Fibroblast of skin of scalp (primary cell): ENCODE results near the gene CXorf49. TPM values are rescaled to one million over a fixed set of nuclear protein-coding genes. Genes with fewer than 3 reads are reported as not detected.
"Not testable (repeated sequence)": the region's sequence is repeated elsewhere in the genome, so short reads cannot be mapped to it uniquely, and the experiment has no call there.

Source experiments
- DNase-seq: peaks from one replicate; pipeline ENCODE4 v3.0.0-alpha.2; 2013
- polyA plus RNA-seq, 2 experiments: library from polyadenylated mRNA; unstranded; fragments of 120-200 nt; gene quantifications; one replicate each; pipeline ENCODE4 v1.2.1, GENCODE V29; 2013; ENCODE audit not compliant: insufficient read length in 2 of 2

CXorf49 gene
- not detected for polyA plus RNA-seq (2013, experiment 1 of 2; ENCODE audit: insufficient read length)
- polyA plus RNA-seq (2013, experiment 2 of 2; ENCODE audit: insufficient read length): not detected

- DNase-seq: not testable (repeated sequence)
These were observed at the start of gene CXorf49 for GRCh38 chrX:71718185-71718584. Gene CXorf49, minus strand, starts transcription at chrX:71718285. Its CDS starts 134 bp downstream, at chrX:71718151.

DNA sequence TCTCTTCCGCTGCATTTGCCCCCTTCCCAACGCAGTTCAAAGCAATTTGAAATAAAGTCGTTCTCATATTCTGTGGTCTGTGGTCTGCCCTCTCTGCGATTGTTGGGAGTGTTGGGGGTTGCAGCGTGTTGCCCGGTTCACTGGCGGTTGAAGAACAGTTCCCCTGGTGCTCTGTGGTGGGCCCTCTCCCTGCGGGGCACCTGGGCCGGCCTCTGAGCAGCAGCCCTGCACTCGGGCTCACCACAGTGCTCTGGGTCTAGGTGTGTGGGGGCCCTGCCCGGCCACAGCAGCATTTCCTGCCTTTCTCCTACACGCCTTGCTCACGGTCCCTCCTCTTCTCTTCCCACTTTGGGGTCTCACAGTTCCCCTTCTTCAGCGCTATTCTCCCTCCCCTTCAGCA, 49.0 kb upstream of the CXorf49 start:
- DNase-seq: not testable (repeated sequence)

DNA sequence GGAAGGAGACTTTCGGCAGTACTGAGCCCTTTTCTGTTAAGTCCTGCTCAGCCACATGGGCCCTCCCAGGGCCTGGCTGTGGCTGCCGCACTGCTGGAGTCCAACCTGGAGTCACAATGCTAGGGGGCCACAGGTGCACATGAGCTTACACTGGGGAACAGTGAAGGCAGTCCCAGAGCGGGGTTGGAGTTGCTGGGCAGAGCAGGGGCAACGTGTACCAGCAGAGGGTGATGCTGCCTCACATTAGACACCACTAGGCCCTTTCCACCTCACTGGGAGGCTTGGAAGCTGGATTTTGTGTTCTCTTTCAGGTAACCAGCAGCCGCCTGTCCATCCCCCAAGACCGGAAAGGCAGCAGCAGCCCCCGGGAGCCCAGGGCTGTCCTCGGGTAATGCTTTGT, 47.5 kb upstream of the CXorf49 start:
- not testable (repeated sequence) for DNase-seq

- DNase-seq: not testable (repeated sequence)
These were observed 46.7 kb upstream of the CXorf49 start for GRCh38 chrX:71764832-71765231.

DNA sequence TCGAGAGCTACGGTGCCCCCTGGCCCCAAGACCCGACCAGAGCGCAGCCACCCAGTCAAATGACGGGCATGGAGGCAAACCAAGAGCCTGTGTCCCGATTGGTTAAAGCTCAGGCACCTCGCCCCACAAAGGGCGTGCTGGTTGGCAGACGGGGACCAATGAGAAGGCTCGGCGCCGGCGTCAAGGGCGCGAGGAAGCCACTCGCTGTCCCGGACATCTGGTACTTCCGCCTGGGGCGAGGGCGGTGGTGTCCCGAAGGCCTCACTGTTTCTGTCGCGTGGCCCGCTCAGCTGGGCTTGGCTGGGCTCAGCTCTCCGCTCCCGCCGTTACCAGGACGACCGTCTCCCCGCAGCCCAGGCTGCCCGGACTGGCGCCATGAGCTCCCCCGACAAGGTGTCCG, 45.0 kb upstream of the CXorf49 start, which contains the start of gene CXorf49B:
TSS of gene CXorf49B (plus strand) at position 301 of the 400 bp plus-strand sequence. CDS start at position 376, 75 bp downstream.
- DNase-seq: not testable (repeated sequence)

DNA sequence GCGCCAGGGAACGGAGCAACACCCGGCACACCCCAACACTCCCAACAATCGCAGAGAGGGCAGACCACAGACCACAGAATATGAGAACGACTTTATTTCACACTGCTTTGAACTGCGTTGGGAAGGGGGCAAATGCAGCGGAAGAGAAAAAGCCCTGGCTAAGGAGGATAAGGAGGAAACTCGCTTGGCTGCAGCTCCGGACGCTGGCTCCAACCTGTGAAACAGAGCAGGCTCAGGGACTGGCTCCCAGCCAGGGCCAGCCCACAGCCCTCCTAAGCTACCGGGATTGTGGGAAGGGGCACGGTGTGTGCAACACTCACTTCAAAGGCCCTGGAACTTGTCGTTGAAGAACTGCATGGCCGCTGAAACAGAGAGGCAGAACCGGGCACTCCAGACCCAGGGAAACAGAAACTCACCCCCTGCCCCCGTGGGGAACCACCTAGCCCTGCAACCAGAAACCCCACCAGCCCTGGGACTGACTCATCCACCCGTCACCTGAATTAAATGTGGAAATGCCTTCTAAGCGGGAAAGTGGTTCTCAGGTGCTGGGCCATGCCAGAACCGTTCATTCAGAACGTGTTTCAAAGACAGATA, 42.7 kb upstream of the CXorf49 start:
- not testable (repeated sequence) for DNase-seq

DNA sequence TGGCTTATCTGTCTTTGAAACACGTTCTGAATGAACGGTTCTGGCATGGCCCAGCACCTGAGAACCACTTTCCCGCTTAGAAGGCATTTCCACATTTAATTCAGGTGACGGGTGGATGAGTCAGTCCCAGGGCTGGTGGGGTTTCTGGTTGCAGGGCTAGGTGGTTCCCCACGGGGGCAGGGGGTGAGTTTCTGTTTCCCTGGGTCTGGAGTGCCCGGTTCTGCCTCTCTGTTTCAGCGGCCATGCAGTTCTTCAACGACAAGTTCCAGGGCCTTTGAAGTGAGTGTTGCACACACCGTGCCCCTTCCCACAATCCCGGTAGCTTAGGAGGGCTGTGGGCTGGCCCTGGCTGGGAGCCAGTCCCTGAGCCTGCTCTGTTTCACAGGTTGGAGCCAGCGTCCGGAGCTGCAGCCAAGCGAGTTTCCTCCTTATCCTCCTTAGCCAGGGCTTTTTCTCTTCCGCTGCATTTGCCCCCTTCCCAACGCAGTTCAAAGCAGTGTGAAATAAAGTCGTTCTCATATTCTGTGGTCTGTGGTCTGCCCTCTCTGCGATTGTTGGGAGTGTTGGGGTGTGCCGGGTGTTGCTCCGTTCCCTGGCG, 2.3 kb upstream of the CXorf49 start:
- DNase-seq: not testable (repeated sequence)

GRCh38 chrX:71719195-71719594, 1.1 kb upstream of the CXorf49 start:
- not testable (repeated sequence) for DNase-seq

DNA sequence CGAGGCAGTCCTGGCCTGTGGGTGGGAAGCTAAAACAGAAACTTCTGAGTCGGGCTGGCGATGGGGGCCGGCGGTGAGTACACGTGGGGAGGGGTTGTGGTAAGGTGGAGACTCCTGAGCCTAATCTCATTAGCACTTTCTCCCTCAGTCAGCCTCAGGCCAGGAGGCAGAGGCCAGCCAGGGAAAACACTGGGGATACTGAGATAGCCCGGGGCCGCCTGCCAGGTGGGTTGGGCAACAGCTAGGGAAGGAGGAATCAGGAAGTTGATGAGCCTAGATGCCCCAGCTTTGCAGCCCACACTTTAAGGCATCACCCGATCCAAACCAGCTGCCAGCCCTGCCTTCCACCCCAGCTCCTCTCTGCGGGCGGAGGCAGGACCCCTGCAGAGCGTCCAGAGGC, 1.8 kb downstream of the CXorf49 start:
- DNase-seq: not testable (repeated sequence)

- not testable (repeated sequence) for DNase-seq
These were observed 2.5 kb downstream of the CXorf49 start for GRCh38 chrX:71715551-71715950.

GRCh38 chrX:71714064-71714463, 4.0 kb downstream of the CXorf49 start:
- DNase-seq: not testable (repeated sequence)

GRCh38 chrX:71702853-71703252, 15.2 kb downstream of the CXorf49 start:
- not testable (repeated sequence) for DNase-seq

DNA sequence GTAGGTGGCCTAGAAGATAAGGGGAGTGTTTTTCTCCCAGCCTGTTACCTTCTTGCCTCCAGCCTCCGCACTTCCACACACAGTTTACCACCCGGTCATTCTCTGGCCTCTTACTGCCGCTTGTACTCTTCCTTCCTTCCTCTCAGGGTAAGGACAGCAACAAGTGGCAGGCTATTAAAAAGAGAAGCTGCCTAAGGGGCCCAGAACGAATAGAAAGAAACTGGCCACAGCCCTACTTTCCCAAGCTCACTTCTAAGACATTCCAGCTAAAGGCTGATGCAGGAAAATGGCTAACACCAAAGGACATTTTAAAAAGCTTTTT, 19.1 kb downstream of the CXorf49 start:
- DNase-seq: not testable (repeated sequence)

DNA sequence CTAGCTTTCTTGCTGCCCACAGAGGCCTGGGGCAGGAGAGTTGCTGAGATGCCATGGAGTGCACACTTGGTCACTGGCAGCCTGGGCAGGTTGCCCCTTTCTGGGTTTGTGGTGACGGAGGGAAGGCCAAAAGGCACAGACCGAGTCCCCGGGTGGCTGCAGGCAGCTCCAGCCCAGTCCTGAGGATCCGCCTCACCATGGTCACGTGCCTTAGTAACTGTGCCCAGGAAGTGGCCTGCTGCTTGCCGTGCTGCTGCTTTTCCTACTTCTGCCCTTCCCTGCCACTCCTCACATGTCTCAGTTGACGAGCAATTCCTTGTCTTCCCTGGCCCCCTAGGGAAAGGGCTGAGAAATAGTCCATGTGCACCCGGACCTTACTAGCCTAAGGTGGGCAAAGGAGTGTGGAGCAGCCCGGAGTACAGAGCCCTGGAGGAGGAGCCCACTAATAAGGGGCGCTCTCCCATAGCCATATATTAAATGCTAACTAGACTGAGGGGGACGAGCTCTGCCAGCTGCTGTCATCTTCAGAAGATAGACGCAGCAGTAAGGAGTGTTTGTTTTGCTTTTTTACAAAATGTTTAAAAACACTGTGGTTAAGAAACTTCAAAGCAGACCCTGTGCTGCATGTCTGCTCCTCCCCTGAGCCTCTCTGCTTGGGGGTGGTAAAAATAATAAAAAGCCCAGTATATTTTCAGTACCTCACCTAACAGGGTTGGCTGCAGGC, 19.6 kb downstream of the CXorf49 start:
- DNase-seq: not testable (repeated sequence)

- DNase-seq: not testable (repeated sequence)
These were observed 20.4 kb downstream of the CXorf49 start for GRCh38 chrX:71697466-71698298.

GRCh38 chrX:71696641-71697465, 21.2 kb downstream of the CXorf49 start:
- DNase-seq: not testable (repeated sequence)

GRCh38 chrX:71679575-71680207, 38.4 kb downstream of the CXorf49 start:
- DNase-seq: no peak

- DNase-seq: not testable (repeated sequence)
These were observed 40.9 kb downstream of the CXorf49 start for GRCh38 chrX:71677195-71677594.

- DNase-seq: not testable (repeated sequence)
These were observed 41.9 kb downstream of the CXorf49 start for GRCh38 chrX:71676068-71676795.

- DNase-seq: not testable (repeated sequence)
These were observed 42.4 kb downstream of the CXorf49 start for GRCh38 chrX:71675636-71676035.
